K562 (cell line): ENCODE results near the gene ZNF500. TPM values are rescaled to one million over a fixed set of nuclear protein-coding genes. Genes with fewer than 3 reads are reported as not detected.
A peak's percentile ranks its signal among the peaks of the same experiment; 100 is the strongest.

Experiments
- AFF1 ChIP-seq, 2 experiments: fragments of 450-650 bp; IDR thresholded peaks; 2 replicates each; pipeline ENCODE4 v1.6.1; 2018; ENCODE audit warnings: mild to moderate bottlenecking in 2 of 2, low read depth in 1 of 2; ENCODE audit not compliant: partially characterized antibody in 2 of 2
- DLX4 ChIP-seq: fragments of 250-450 bp; sonication (Bioruptor Pico); IDR thresholded peaks from 2 replicates; pipeline ENCODE4 v1.6.1; 2021; ENCODE audit warnings: mild to moderate bottlenecking
- FOS ChIP-seq: IDR thresholded peaks from 3 replicates; pipeline ENCODE4 v1.6.1; 2011; ENCODE audit not compliant: insufficient read length; ENCODE audit errors: extremely low read depth
- L3MBTL2 ChIP-seq: fragments of 450-650 bp; IDR thresholded peaks from 2 replicates; pipeline ENCODE4 v1.6.1; 2016; ENCODE audit warnings: mild to moderate bottlenecking, moderate library complexity
- MCM2 ChIP-seq: fragments of 450-650 bp; IDR thresholded peaks from 2 replicates; pipeline ENCODE4 v1.6.1; 2017; ENCODE audit warnings: low read depth, mild to moderate bottlenecking
- SMARCC2 ChIP-seq: fragments of 450-650 bp; IDR thresholded peaks from 2 replicates; pipeline ENCODE4 v1.6.1; 2017; ENCODE audit warnings: antibody characterized with exemption, moderate library complexity, mild to moderate bottlenecking, low read depth
- TAF7 ChIP-seq: fragments of 450-650 bp; IDR thresholded peaks from 2 replicates; pipeline ENCODE4 v1.6.1; 2016; ENCODE audit warnings: missing genetic modification characterization, missing compliant biosample characterization
- TCF3 ChIP-seq: sonication (generic); formaldehyde crosslinking; IDR thresholded peaks from 2 replicates; pipeline ENCODE4 v1.4.0; 2020; ENCODE audit warnings: mild to moderate bottlenecking, missing genetic modification reagents
- TFE3 ChIP-seq: fragments of 450-650 bp; formaldehyde crosslinking; IDR thresholded peaks from 2 replicates; pipeline ENCODE4 v1.4.0; 2020; ENCODE audit warnings: mild to moderate bottlenecking, mixed read lengths
- XRCC4 ChIP-seq: IDR thresholded peaks from one replicate; pipeline ENCODE4 v1.6.1; 2011; ENCODE audit not compliant: insufficient read depth, insufficient read length; ENCODE audit errors: extremely low read depth
- ZFP30 ChIP-seq: fragments of 250-450 bp; sonication (Bioruptor Pico); IDR thresholded peaks from 2 replicates; pipeline ENCODE4 v1.8.0; 2022; ENCODE audit warnings: moderate library complexity, mild to moderate bottlenecking, inconsistent platforms, borderline replicate concordance
- ZMIZ1 ChIP-seq, 2 experiments: fragments of 150-350 bp in 1 of 2; IDR thresholded peaks; 2 replicates each; pipeline ENCODE4 v1.6.1; 2012 to 2016; ENCODE audit warnings: low read depth in 2 of 2, low read length in 2 of 2, mild to moderate bottlenecking in 1 of 2, moderate library complexity in 1 of 2
- polyA plus RNA-seq, 8 experiments: library from polyadenylated mRNA; depleted of rRNA in 4 of 8; stranded (reverse) in 5 of 8; unstranded in 3 of 8; fragments of >200 nt; fragmentation: Nextera tagmentation in 2 of 8; fragmentation: Illumina TruSeq in 1 of 8; extraction: Ambion mirVana in 2 of 8; extraction: Trizol in 1 of 8; gene quantifications; 2 replicates each; pipeline versions ENCODE4 v1.2.1 to v1.2.3, GENCODE V29; 2011 to 2014; ENCODE audit warnings: inconsistent platforms in 1 of 8, missing spikeins in 1 of 8
- total RNA-seq, 7 experiments: library from RNA; depleted of rRNA in 6 of 7; stranded (reverse); fragments of >200 nt in 6 of 7; fragmentation: Illumina TruSeq in 2 of 7; extraction: Trizol in 2 of 7; gene quantifications; 2 replicates each; pipeline versions ENCODE4 v1.2.1 to v1.2.3, GENCODE V29; 2011 to 2021; ENCODE audit warnings: low replicate concordance in 1 of 7

The ZNF500 gene
- total and polyA plus RNA-seq, 9 of the 15 experiments (the other 6 are each of a cell fraction or from before 2014, with no cell fraction given) = 0.80 to 20.8 (median 5.3) TPM

GRCh38 chr16:4734063-4734729 is 32.8 kb downstream of the ZNF500 start, which contains the start of the genes ANKS3 and DNAAF8 (continued):
- TF ChIP-seq ZMIZ1 (IDR thresholded peaks at IDR 0.05; ENCODE audit: low read depth in 2 of 2, low read length in 2 of 2) (no peak), AFF1 (IDR thresholded peaks at IDR 0.05; ENCODE audit: low read depth in 1 of 2, partially characterized antibody in 2 of 2) (peak in 1 of 2 experiments; percentile 13), TCF3 (CRISPR knock-in tag) (no peak), XRCC4 (no peak), ZFP30 (no peak), DLX4 (CRISPR knock-in tag) (no peak), SMARCC2 (no peak), FOS (peak; percentile 81), TFE3 (CRISPR knock-in tag) (no peak), L3MBTL2 (peak; percentile 81), MCM2 (no peak), TAF7 (no peak)
